SU-DHL-6 (cell line): ENCODE results near the gene GUCA2A.

Experiments used
- EZH2phosphoT487 ChIP-seq: fragments of 200-600 bp; sonication (generic), shearing (Covaris generic); conservative IDR thresholded peaks from 2 replicates; pipeline ENCODE4 v1.6.1; 2018; ENCODE audit warnings: mild to moderate bottlenecking, antibody characterized with exemption, low read length, moderate library complexity, mixed read lengths
- TF ChIP-seq, protein P1 (sequence below): fragments of 200-600 bp; sonication (generic); IDR thresholded peaks from one replicate; pipeline ENCODE4 v1.5.1; 2017; ENCODE audit warnings: antibody characterized with exemption, mild to moderate bottlenecking, low read length, moderate library complexity; ENCODE audit not compliant: insufficient read depth, poor library complexity, severe bottlenecking

DNA sequence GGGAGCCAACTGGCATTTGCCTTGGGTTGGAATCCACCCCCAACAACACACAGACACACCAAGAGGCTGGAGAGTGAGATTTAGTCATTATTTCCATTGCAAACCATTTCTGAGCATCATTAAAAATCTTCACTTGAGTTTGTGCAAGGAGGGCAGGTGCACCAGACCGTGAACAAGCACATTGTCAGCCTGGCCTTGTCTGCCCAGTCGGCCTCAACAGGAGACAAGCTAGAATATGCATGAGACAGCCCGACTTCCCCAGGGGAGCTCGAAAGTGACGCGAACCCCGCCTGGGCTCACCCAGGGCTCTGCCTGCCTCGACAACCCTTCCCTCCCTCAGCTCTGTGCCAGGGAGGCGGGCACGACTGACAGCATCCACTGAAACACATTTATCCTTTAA lies 26.8 kb downstream of the GUCA2A start:
- TF ChIP-seq, protein P1, sequence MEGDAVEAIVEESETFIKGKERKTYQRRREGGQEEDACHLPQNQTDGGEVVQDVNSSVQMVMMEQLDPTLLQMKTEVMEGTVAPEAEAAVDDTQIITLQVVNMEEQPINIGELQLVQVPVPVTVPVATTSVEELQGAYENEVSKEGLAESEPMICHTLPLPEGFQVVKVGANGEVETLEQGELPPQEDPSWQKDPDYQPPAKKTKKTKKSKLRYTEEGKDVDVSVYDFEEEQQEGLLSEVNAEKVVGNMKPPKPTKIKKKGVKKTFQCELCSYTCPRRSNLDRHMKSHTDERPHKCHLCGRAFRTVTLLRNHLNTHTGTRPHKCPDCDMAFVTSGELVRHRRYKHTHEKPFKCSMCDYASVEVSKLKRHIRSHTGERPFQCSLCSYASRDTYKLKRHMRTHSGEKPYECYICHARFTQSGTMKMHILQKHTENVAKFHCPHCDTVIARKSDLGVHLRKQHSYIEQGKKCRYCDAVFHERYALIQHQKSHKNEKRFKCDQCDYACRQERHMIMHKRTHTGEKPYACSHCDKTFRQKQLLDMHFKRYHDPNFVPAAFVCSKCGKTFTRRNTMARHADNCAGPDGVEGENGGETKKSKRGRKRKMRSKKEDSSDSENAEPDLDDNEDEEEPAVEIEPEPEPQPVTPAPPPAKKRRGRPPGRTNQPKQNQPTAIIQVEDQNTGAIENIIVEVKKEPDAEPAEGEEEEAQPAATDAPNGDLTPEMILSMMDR: no peak
- no peak for TF ChIP-seq EZH2phosphoT487
